DLD1 (cell line): ENCODE data around the gene ARHGAP6.

Experiments used
- in situ Hi-C: cut with HindIII; loops from 2 replicates; pipeline ENCODE4 v1.10.0; 2017; ENCODE audit warnings: low sequenced_read_pairs

Gene ARHGAP6

GRCh38 chrX:11331788-11332187 is 333.9 kb downstream of the ARHGAP6 start:
- in situ Hi-C loops: no loop called here

- in situ Hi-C loops: no loop called here
Observed at GRCh38 chrX:11329021-11329420, 336.7 kb downstream of the ARHGAP6 start.

GRCh38 chrX:11328134-11328533 is 337.6 kb downstream of the ARHGAP6 start:
- in situ Hi-C loops: no loop called here

- in situ Hi-C loops: no loop called here
Observed at GRCh38 chrX:11321986-11322385, 343.7 kb downstream of the ARHGAP6 start.

- in situ Hi-C loops: no loop called here
Observed at GRCh38 chrX:11319806-11320520, 345.8 kb downstream of the ARHGAP6 start.

GRCh38 chrX:11311706-11312105 is 354.0 kb downstream of the ARHGAP6 start:
- in situ Hi-C loops: no loop called here

- in situ Hi-C loops: no loop called here
Observed at GRCh38 chrX:11309220-11309619, 356.5 kb downstream of the ARHGAP6 start.

- in situ Hi-C loops: no loop called here
Observed at GRCh38 chrX:11305641-11306040, 360.1 kb downstream of the ARHGAP6 start.

- in situ Hi-C loops: no loop called here
Observed at GRCh38 chrX:11304829-11305228, 360.9 kb downstream of the ARHGAP6 start.

GRCh38 chrX:11298600-11298999 is 367.1 kb downstream of the ARHGAP6 start:
- in situ Hi-C loops: no loop called here

GRCh38 chrX:11296051-11296450 is 369.7 kb downstream of the ARHGAP6 start:
- in situ Hi-C loops: no loop called here

GRCh38 chrX:11293113-11293512 is 372.6 kb downstream of the ARHGAP6 start, which contains the start of gene AMELX:
Gene AMELX (plus strand): TSS chrX:11293413. CDS start chrX:11294789, 1,376 bp downstream.
- in situ Hi-C loops: no loop called here

- in situ Hi-C loops: no loop called here
Observed at GRCh38 chrX:11290416-11291102, 375.2 kb downstream of the ARHGAP6 start.

- in situ Hi-C loops: no loop called here
Observed at GRCh38 chrX:11287505-11287904, 378.2 kb downstream of the ARHGAP6 start.

- in situ Hi-C loops: no loop called here
Observed at GRCh38 chrX:11285651-11286050, 380.1 kb downstream of the ARHGAP6 start.

- in situ Hi-C loops: no loop called here
Observed at GRCh38 chrX:11282043-11282442, 383.7 kb downstream of the ARHGAP6 start.

- in situ Hi-C loops: no loop called here
Observed at GRCh38 chrX:11273544-11273943, 392.2 kb downstream of the ARHGAP6 start.

- in situ Hi-C loops: no loop called here
Observed at GRCh38 chrX:11272863-11273262, 392.9 kb downstream of the ARHGAP6 start.

GRCh38 chrX:11272290-11272689 is 393.4 kb downstream of the ARHGAP6 start:
- in situ Hi-C loops: no loop called here

GRCh38 chrX:11269996-11270395 is 395.7 kb downstream of the ARHGAP6 start:
- in situ Hi-C loops: no loop called here

GRCh38 chrX:11269006-11269405 is 396.7 kb downstream of the ARHGAP6 start:
- in situ Hi-C loops: no loop called here

GRCh38 chrX:11267425-11267824 is 398.3 kb downstream of the ARHGAP6 start:
- in situ Hi-C loops: no loop called here
